DMS 273 (cell line): ENCODE data around the gene CCNA1.

Source experiments
- DNase-seq: peaks from one replicate; lab custom pipeline; 2025; ENCODE audit not compliant: unreplicated experiment; lab: John Stamatoyannopoulos, UW

CCNA1 gene

GRCh38 chr13:36432106-36432544 lies at the start of gene CCNA1:
CCNA1 (plus strand) TSS chr13:36432495; CDS start chr13:36433057, 562 bp downstream.
- DNase-seq, result peak; percentile 76

GRCh38 chr13:36385489-36385888 lies 46.8 kb upstream of the CCNA1 start:
- DNase-seq, result no peak

- DNase-seq, result peak; percentile 16
Measured at GRCh38 chr13:36395280-36395679, 37.0 kb upstream of the CCNA1 start.

- no peak for DNase-seq
Measured at GRCh38 chr13:36405151-36405550, 27.1 kb upstream of the CCNA1 start.

GRCh38 chr13:36412736-36413135 lies 19.6 kb upstream of the CCNA1 start:
- no peak for DNase-seq

GRCh38 chr13:36413161-36413560 lies 19.1 kb upstream of the CCNA1 start:
- DNase-seq, result no peak

- DNase-seq, result no peak
Measured at GRCh38 chr13:36414461-36414860, 17.8 kb upstream of the CCNA1 start.

GRCh38 chr13:36417331-36417730 lies 15.0 kb upstream of the CCNA1 start:
- no peak for DNase-seq

- DNase-seq, result no peak
Measured at GRCh38 chr13:36418022-36418805, 14.1 kb upstream of the CCNA1 start.

GRCh38 chr13:36420437-36420891 lies 11.8 kb upstream of the CCNA1 start:
- DNase-seq, result peak; percentile 84

GRCh38 chr13:36421447-36421846 lies 10.8 kb upstream of the CCNA1 start:
- DNase-seq, result no peak

- DNase-seq, result no peak
Measured at GRCh38 chr13:36428086-36428485, 4.2 kb upstream of the CCNA1 start.

- peak; percentile 24 for DNase-seq
Measured at GRCh38 chr13:36430247-36431203, 1.8 kb upstream of the CCNA1 start.

- peak; percentile 39 for DNase-seq
Measured at GRCh38 chr13:36431204-36432105, 840 bp upstream of the CCNA1 start.

- DNase-seq, result no peak
Measured at GRCh38 chr13:36436811-36437210, 4.5 kb downstream of the CCNA1 start.

GRCh38 chr13:36438594-36439483 lies 6.5 kb downstream of the CCNA1 start:
- no peak for DNase-seq

- DNase-seq, result no peak
Measured at GRCh38 chr13:36445278-36445677, 13.0 kb downstream of the CCNA1 start.

GRCh38 chr13:36445891-36446351 lies 13.6 kb downstream of the CCNA1 start:
- DNase-seq, result no peak

- no peak for DNase-seq
Measured at GRCh38 chr13:36447501-36447900, 15.2 kb downstream of the CCNA1 start.

GRCh38 chr13:36450534-36450933 lies 18.2 kb downstream of the CCNA1 start:
- no peak for DNase-seq
